Fibroblast of the conjunctiva (primary cell): ENCODE results near the gene CYP4F12.
"Not testable (repeated sequence)": the region's sequence is repeated elsewhere in the genome, so short reads cannot be mapped to it uniquely, and the experiment has no call there.

Source experiments
- DNase-seq: peaks from one replicate; pipeline ENCODE4 v3.0.0-alpha.2; 2010; ENCODE audit warnings: low read depth

Gene CYP4F12

DNA sequence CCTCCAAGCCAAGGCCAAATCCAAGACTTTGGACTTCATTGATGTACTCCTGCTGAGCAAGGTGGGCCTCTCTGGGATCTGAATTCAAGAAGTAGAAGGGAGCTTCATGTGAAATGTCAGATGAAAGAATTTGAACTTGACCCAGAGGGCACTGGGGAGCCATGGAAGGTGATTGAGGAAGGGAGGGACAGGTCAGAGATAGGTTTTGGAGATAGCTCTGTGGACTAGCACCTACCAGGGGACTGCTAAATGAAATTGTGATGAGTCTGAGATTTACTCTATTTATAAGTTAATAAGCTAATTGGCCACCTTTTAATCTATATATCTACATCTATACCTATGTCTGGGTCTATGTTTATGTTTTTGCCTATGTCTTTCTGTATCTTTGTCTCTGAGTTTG, 22.8 kb upstream of the CYP4F12 start:
- DNase-seq = not testable (repeated sequence)

DNA sequence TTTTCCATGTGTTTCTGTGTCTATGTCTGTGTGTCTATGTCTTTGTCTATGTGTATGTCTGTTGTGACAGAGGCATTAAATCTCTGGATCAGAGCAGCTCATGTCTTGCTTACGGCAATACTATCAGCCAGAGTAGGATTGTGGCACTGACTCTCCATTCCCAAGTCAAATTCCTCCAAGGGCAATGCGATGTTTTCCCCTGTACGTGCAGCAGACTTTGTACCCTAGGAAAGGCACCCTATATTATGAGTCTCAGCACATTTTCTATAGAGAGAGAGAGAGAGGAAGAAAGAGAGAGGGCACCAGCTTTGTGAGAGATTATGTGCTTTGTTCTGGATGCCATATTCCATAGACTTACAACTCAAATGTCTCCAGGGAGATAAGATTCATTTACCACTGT, 21.1 kb upstream of the CYP4F12 start:
- no peak for DNase-seq

GRCh38 chr19:15652559-15653278, 20.2 kb upstream of the CYP4F12 start:
- DNase-seq = no peak

- no peak for DNase-seq
Measured at GRCh38 chr19:15656467-15656866, 16.4 kb upstream of the CYP4F12 start.

DNA sequence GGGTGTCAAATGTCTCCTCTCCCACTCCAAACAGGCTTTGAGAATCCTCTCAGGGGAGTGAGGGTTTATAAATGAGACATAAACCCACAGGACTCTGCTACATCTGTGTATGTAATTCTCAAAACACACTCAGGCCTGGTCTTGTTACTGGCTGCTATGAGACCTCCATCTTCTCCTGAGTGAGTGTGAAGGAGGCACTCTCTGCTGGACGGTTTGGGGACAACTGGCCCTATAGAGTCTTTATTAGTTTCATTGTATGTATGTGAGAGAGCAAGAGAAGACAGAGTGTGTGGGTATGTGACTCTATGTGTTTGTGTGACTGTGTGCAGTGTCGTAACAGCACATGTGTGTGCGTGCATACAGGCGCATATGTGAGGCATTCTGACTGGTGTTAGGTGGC, 9.6 kb upstream of the CYP4F12 start:
- no peak for DNase-seq

- no peak for DNase-seq
Measured at GRCh38 chr19:15666186-15666585, 6.7 kb upstream of the CYP4F12 start.

DNA sequence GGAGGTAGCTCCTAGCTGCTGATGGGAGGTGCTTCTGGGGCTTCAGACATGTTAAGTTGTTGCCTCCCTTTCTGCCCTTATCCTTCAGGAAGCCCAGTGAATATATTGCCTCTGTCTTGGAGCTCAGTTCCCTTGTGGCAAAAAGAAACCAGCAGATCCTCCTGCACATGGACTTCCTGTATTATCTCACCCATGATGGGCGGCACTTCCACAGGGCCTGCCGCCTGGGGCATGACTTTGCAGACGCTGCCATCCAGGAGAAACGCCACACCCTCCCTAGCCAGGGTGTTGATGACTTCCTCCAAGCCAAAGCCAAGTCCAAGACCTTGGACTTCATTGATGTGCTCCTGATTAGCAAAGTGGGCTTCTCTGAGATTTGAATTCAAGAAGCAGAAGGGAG, 6.0 kb upstream of the CYP4F12 start:
- no peak for DNase-seq

DNA sequence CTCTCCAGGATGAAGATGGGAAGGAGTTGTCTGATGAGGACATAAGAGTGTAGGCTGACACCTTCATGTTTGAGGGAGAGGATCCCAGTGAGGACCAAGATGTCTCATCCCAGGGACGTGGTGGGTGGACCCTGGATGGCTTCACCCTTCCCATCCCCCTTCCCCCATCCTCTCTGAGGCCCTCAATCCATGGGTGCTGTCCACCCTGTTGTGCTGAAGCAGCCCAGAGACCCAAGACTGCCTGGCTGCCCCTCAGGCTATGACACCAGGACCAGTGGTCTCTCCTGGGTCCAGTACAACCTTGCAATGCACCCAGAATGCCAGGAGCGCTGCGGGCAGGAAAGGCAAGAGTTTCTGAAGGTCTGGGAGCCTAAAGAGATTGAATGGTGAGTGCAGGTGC, 3.4 kb upstream of the CYP4F12 start:
- DNase-seq = no peak

DNA sequence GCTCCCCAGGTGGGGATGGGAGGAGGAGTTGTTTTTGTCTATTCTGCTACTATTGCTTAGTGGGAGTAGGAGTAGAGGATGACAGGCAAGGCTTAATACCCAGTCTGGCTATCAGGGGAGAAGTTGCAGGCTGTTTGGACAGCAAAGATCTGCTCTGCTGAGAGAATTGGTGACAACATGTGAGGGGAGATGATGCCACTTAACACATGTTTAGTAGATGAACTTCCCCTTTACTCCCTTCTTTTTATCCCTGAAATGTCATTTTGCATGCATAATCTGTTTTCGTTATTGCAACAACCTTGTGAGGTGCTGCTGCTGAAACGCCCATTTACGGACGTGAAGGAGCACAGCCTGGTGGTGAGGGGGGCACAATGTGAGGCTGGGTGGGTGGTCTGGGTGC, 3.0 kb upstream of the CYP4F12 start:
- DNase-seq = no peak

GRCh38 chr19:15671237-15671821, 1.6 kb upstream of the CYP4F12 start:
- DNase-seq = no peak

GRCh38 chr19:15671891-15672579, 852 bp upstream of the CYP4F12 start:
- no peak for DNase-seq

DNA sequence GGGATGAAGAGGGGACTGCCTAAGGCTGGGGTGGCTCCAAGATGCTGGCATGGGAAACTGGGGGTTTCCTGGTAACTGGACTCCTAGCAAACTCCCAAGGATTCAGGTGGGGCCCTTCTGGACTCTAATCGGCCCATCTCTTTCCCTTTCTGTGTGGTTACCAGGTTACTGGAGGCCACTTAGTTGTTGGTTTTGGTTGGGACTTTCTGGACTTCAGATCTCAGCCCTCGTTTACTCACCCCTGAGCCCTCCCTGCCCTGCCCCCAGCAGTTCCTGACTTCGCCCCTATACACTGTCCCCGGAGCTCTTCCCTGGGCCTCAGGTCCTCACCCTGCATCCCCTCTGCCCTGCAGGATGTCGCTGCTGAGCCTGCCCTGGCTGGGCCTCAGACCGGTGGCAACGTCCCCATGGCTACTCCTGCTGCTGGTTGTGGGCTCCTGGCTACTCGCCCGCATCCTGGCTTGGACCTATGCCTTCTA, 328 bp downstream of the CYP4F12 start:
- no peak for DNase-seq

- no peak for DNase-seq
Measured at GRCh38 chr19:15675560-15675959, 2.7 kb downstream of the CYP4F12 start.

DNA sequence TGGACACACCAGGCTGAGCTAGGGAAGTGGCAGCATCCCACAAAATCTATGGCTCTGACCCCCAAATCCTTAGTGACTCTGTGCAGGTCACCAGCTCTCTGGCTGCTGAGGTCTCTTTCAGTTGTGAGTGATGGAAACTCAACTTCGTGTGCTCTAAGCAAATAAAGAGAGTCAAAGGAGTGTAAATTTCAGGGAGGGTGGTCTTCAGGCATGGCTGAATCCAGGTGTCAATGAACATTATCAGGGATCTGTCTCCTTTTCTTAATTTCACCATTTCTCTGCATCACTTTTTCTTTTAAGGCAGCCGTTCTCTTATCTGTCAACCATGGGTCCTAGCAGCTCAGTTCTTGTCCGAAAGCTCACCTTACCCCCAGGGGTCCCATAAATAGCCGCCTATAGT, 6.2 kb downstream of the CYP4F12 start:
- no peak for DNase-seq

DNA sequence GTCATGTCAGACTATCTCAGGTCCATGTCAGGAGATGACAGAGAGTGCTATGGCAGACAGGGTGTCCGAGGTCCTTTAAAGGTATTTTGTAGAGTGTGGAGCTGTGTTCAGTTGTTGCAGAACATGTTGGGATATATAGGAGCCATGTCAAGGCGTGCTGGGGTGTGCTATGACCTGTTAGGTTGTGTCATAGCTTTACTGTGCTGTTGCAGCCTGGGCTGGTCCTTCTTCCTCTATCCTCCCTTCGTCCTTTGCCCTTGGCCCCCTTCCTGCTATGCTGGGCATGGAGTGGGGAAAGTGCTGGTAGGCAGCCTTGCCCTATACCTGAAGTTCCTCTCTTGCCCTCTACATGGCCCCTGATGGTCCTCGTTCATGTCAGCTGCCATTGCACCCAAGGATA, 7.0 kb downstream of the CYP4F12 start:
- DNase-seq = not testable (repeated sequence)

DNA sequence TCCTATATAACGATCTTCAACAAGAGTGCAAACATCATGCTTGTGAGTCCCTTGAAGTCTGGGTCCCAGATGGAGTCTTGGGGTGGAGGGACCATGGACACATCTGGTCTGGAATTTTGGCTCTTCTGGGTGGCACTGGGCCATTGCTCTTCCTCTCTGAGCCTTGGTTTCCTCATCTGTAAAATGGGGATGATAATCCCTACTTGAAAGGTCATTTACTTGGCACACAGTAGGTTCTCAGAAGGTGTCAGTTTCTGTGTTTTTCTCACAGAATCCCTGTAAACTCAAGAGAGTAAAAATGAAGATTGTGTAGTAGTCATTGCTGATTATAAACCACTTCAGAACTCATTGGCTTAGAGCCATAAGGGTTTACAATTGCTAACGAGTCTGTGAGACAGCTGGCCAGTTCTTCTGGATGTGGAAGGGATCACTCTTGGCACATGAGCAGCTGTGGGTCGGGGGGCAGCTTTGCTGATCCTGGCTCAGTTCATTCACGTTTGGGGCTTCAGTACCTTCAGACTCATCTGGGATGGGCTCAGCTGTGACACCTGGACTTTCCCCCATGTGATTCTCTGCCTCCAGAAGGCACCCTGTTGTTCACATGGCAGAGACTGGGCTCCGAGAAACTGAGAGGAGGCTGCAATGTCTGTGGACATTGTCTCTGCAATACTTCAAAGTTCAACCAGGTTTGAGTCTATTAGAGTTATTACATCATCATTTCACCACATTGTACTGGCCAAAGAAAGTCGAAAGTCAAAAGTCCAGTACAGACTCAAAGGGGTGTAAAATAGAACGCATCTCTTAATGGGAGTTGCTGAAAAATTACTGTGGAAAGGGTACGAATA, 7.8 kb downstream of the CYP4F12 start:
- no peak for DNase-seq

GRCh38 chr19:15683411-15683810, 10.5 kb downstream of the CYP4F12 start:
- DNase-seq = no peak

- DNase-seq = no peak
Measured at GRCh38 chr19:15684828-15685227, 11.9 kb downstream of the CYP4F12 start.

DNA sequence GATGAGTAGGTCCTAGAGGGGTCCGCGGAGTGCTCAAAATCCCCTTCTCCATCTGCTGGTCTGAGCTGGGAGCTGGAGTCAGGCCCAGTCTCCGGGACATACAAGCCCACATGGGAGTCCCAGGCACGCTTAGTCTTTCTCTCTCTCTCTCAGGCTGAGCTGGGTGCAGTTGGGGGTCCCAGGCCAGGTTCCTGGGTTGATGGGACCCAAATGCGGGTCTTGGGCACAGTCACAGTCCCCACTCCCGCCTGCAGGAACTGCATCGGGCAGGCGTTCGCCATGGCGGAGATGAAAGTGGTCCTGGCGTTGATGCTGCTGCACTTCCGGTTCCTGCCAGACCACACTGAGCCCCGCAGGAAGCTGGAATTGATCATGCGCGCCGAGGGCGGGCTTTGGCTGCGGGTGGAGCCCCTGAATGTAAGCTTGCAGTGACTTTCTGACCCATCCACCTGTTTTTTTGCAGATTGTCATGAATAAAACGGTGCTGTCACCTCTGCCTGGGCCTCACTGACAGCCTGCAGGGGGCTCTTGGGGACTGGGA, 23.8 kb downstream of the CYP4F12 start:
- DNase-seq = no peak

DNA sequence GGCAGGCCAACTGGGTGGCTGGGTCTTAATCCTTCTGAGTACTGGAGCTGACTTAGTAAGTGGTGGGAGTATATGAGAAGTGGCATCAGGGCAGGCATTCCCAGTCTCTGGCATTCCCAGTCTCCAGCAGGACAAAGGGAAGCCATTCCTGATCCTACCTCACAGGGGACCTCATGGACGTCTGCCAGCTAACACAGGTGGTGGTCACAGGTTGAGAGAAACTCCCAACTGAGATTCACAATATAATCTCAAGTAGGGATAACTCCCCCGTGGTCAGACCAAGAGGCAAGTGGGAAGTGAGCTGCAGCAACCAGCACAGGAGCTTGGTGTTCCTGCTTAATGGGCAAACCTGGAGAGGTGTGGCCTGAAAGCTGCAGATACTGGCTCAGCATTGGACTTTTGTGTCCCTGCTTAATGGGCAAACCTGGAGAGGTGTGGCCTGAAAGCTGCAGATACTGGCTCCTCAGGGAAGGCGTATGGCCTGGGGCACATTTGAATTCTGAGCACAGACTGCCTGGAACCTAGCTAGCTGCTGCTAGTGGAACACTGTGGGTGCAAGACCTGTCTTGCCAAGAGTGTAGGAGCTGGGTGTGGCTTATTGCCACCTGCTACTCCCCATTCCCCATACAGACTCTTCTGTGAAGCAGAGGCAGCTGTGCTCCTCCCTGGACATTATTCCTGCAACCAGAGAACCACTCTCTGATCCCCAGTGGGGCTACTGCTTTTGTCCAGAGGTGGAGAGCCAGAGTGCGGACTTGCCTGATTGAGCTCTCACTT, 29.1 kb downstream of the CYP4F12 start:
- no peak for DNase-seq

DNA sequence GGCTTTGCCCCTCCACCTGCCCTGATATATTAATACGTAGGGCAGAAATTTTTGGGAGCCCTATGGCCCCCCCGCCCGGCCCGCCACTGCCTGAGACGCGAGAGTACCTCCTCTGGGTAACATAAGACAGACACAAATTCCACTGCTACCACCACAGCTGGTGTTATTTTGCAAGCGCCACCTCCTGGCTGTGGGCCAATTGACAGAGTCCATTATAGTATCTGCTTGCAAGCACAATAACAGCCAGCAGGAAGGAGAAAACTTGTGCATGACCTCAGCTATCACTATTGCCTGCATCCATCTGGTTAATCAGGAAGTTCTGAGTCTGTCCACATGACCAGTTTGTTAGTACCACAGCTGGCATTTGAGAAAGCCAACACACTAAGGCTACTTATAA, 29.6 kb downstream of the CYP4F12 start:
- no peak for DNase-seq
